Stimulated activated CD4-positive, alpha-beta T cell treated with anti-CD3 and anti-CD28 coated beads, Interleukin-1b, Interleukin-23, amount 100 ng/mL, for 48 hours (primary cell): ENCODE results near the gene MEOX1.
"Not testable (repeated sequence)": the region's sequence is repeated elsewhere in the genome, so short reads cannot be mapped to it uniquely, and the experiment has no call there.

Experiments used
- DNase-seq: peaks from one replicate; pipeline ENCODE4 v3.0.0-alpha.2; 2020

Gene MEOX1

GRCh38 chr17:43615330-43616028, 46.2 kb downstream of the MEOX1 start:
- DNase-seq, result no peak

- no peak for DNase-seq
These were observed 47.2 kb downstream of the MEOX1 start for GRCh38 chr17:43614561-43614960.

GRCh38 chr17:43613917-43614316, 47.8 kb downstream of the MEOX1 start:
- DNase-seq, result no peak

GRCh38 chr17:43612515-43612914, 49.2 kb downstream of the MEOX1 start:
- no peak for DNase-seq

- DNase-seq, result no peak
These were observed 50.3 kb downstream of the MEOX1 start for GRCh38 chr17:43611230-43611969.

GRCh38 chr17:43609613-43610385, 51.9 kb downstream of the MEOX1 start:
- DNase-seq, result no peak

- DNase-seq, result peak; percentile 88
These were observed 53.4 kb downstream of the MEOX1 start for GRCh38 chr17:43608313-43608712.

GRCh38 chr17:43604549-43604948, 57.2 kb downstream of the MEOX1 start:
- no peak for DNase-seq

- DNase-seq, result no peak
These were observed 58.4 kb downstream of the MEOX1 start for GRCh38 chr17:43603321-43603720.

GRCh38 chr17:43602556-43602955, 59.2 kb downstream of the MEOX1 start:
- DNase-seq, result not testable (repeated sequence)

- DNase-seq, result no peak
These were observed 60.3 kb downstream of the MEOX1 start for GRCh38 chr17:43601280-43602039.

GRCh38 chr17:43599835-43600234, 61.9 kb downstream of the MEOX1 start:
- no peak for DNase-seq

GRCh38 chr17:43599046-43599395, 62.7 kb downstream of the MEOX1 start:
- DNase-seq, result no peak

- DNase-seq, result no peak
These were observed 63.2 kb downstream of the MEOX1 start for GRCh38 chr17:43598357-43599045.

- no peak for DNase-seq
These were observed 63.9 kb downstream of the MEOX1 start for GRCh38 chr17:43597624-43598356.

GRCh38 chr17:43595466-43595865, 66.3 kb downstream of the MEOX1 start:
- no peak for DNase-seq

GRCh38 chr17:43591779-43592562, 69.8 kb downstream of the MEOX1 start:
- no peak for DNase-seq

GRCh38 chr17:43591001-43591400, 70.7 kb downstream of the MEOX1 start:
- DNase-seq, result no peak
